NOMO-1 treated with DMSO at 0.1 percent for 48 hours (cell line): ENCODE data around the gene HNRNPDL.
"Not testable (repeated sequence)": the region's sequence is repeated elsewhere in the genome, so short reads cannot be mapped to it uniquely, and the experiment has no call there.

Experiments
- DNase-seq: peaks from one replicate; lab custom pipeline; 2025; ENCODE audit not compliant: unreplicated experiment; lab: John Stamatoyannopoulos, UW

Gene HNRNPDL

GRCh38 chr4:82433791-82434190, 3.5 kb upstream of the HNRNPDL start:
- no peak for DNase-seq

GRCh38 chr4:82432596-82432995, 2.3 kb upstream of the HNRNPDL start:
- DNase-seq = no peak

DNA sequence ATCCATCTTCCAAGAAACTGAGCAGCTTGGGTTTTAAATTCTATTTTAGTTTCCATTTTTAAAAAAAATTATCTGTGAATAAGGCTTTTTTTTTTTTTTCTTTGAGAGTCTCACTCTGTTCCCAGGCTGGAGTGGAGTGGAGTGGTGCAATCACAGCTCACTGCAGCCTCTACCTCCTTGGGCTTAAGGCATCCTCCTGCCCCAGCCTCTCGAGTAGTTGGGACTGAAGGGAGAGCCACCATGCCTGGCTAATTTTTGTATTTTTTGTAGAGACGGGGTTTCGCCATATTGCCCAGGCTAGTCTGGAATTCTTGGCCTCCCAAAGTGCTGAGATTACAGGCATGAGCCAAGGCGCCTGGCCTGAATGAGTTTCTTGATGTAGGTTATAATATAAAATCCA, 1.6 kb upstream of the HNRNPDL start:
- DNase-seq = no peak

DNA sequence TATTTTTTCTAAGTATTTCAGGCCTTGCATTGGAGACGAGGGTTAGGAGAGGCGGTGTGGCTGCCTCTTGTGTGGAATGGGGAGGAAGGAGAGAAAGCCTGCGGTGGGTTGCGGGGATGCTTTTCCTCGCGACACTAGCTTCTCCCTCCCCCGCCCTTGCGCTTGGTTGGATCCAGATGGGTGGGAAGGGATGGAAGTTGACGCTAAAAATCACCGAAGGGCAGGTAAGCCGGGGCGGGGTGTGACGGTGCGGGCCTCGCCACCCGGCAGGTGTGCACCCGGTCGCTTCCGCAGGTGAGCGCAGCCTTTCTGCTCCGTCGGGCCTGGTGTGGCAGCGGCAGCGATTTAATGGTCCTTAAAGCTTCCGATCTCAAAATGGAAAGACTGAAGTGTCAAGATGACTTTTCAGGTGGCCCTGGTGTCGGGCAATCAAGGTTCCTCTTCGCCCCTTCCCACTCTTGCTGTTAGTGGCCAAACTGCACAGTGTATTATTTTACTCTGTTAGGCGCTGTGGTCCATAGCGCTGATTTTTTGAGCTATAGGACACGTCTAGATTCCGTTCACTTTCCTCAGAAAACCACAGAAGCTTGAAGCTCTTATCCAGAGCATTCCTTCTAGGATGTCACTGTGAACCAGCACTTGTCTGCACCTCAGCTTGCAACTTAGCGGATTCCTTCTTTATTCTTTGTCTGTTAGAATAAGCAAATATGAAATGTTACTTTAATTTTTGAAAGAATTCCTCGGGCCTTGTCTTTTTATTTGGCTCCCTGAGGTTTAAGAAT, 893 bp upstream of the HNRNPDL start:
- no peak for DNase-seq

GRCh38 chr4:82429728-82430192, 502 bp downstream of the HNRNPDL start:
- peak; percentile 52 for DNase-seq

DNA sequence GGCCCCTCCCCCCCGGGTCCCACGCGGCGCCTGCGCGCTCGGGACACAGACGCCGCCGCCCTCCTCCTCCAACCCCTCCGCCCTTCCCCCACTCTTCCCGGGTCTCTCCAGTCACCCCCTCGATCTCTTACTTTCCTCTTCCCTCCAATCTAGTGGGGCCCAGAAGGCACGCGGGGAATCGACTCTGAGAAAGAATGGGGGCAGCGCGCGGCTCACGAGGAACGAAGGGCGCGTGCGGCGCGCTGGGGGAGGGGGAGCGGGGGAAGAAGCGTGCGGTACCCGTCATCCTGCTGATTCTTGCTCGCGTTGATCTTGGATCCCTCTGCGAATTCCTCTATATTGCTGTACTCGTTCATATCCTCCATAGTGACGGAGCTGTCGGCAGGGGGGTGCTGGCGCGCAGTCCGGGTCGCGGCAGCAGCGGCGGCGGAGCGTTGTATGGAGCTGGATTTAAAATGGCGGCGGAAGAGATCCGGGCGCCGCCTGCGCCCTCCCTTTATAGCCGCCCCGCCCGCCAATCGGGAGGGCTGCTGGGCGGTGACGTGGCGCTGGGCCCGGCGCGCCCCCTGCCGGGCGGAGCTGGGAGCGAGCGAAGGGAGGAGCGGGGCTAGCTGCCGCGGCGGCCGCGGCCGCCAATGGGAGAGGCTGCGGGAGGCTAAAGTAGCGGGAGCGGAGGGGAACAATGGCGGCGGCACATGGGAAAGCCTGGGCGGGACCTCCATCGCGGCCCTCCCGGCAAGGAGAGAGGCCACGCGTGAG, 1.1 kb downstream of the HNRNPDL start:
- peak; percentile 85 for DNase-seq

GRCh38 chr4:82428526-82428968, 1.7 kb downstream of the HNRNPDL start:
- no peak for DNase-seq

- no peak for DNase-seq
These were observed 4.8 kb downstream of the HNRNPDL start for GRCh38 chr4:82425478-82425877.

- DNase-seq = no peak
These were observed 6.8 kb downstream of the HNRNPDL start for GRCh38 chr4:82423245-82424054.

GRCh38 chr4:82422616-82423015, 7.6 kb downstream of the HNRNPDL start:
- DNase-seq = no peak

DNA sequence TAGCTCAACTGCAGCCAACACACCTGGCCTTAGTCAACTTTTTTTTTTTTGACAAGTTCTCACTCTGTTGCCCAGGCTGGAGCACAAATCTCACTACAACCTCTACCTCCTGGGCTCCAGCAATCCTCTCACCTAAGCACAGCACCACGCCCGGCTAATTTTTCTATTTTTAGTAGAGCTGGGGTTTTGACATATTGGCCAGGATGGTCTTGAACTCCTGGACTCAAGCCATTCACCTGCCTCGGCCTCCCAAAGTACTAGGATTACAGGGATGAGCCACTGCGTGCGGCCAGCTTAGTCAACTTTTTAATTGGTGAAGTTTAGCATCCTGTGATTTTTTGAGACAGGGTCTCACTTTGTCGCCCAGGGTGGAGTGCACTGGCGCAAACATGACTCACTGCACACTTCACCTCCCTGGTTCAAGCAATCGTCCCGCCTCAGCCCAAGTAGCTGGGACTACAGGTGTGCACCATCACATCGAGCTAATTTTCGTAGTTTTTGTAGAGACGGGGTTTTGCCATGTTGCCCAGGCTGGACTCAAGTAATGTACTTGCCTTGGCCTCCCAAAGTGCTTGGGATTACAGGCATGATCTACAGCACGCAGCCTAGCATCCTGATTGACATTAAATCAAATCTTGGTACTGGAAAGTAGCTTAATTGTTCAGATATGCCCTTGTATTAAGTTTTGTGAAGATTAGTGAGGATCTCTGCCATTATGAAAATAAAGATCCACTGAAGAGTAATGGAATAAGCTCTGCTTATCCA, 8.3 kb downstream of the HNRNPDL start:
- no peak for DNase-seq

DNA sequence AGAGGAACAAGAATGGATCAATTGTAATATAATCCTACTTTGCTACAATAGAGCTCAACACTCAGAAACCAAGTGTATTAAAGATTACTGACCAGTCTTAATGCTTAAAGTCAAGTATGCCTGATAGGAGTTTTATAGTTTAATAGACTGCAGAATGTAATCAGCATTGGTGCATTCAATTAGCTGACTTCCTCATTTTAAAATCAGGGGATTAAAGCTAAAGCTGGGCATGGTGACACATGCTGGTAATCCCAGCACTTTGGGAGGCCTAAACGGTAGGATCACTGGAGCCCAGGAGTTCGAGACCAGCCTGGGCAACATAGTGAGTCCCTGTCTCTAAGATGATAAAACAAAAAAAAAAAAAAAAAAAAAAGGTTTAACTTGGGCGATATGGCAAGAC, 10.8 kb downstream of the HNRNPDL start:
- DNase-seq = peak; percentile 33

DNA sequence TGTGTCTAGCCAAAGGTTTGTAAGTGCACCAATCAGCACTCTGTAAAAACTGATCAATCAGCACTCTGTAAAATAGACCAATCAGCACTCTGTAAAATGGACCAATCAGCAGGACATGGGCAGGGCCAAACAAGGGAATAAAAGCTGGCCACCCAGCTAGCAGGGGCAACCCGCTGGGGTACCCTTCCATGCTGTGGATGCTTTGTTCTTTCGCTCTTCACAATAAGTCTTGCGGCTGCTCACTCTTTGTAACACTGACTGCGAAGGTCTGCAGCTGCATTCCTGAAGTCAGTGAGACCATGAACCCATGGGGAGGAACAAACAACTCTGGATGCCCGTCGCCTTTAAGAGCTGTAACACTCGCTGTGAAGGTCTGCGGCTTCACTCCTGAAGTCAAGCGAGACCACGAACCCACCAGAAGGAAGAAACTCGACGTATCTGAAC, 14.3 kb downstream of the HNRNPDL start:
- no peak for DNase-seq

- not testable (repeated sequence) for DNase-seq
These were observed 15.2 kb downstream of the HNRNPDL start for GRCh38 chr4:82415061-82415460.

GRCh38 chr4:82403725-82404124, 26.5 kb downstream of the HNRNPDL start:
- no peak for DNase-seq

GRCh38 chr4:82402196-82402775, 28.0 kb downstream of the HNRNPDL start:
- DNase-seq = no peak

GRCh38 chr4:82401600-82401999, 28.7 kb downstream of the HNRNPDL start:
- DNase-seq = no peak

DNA sequence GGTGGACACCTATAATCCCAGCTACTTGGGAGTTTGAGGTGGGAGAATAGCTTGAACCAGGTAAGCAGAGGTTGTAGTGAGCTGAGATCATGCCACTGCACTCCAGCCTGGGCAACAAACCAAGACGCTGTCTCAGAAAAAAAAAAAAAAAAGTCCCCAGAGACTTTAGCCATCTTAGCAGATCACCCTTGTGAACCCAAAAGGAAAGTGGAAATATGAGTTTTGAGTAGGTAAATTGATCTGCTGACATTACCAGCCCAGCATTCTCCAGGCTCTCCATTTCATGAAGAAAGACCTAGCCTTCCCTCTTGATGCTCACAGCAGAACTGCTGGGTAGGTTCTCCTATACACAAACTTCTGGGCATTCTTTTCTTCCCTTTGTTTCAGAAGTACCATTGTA, 32.0 kb downstream of the HNRNPDL start:
- DNase-seq = no peak

- DNase-seq = no peak
These were observed 32.7 kb downstream of the HNRNPDL start for GRCh38 chr4:82397527-82397926.

DNA sequence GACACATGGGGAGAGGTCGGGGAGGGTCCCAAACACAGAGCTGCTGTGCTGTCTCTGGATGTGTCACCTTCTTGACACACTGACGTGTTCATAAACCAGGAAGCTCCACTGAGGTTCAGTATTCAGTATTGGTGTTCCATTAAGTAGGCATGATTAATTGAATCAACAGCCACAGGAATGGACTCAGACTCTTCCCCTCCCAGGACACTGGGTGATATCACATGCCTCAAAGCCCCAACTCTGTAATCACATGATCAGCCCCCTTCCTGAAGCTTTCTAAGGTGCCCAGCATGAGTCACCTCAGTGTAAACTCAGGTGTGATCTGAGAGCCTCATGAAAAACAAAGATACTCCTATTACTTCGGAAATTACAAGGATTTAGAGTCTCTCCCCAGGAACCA, 35.4 kb downstream of the HNRNPDL start:
- DNase-seq = no peak
